HepG2 (cell line): ENCODE measurements around the gene MMUT. TPM values are rescaled to one million over a fixed set of nuclear protein-coding genes. Genes with fewer than 3 reads are reported as not detected.
A peak's percentile ranks its signal among the peaks of the same experiment; 100 is the strongest.

Experiments
- ARNT ChIP-seq: fragments of 450-650 bp; IDR thresholded peaks from 2 replicates; pipeline ENCODE4 v1.6.1; 2017
- ERF ChIP-seq: IDR thresholded peaks from 2 replicates; pipeline ENCODE4 v1.6.1; 2018; ENCODE audit warnings: missing biosample characterization, missing genetic modification reagents
- HNF1A ChIP-seq, 2 experiments: sonication (generic) in 1 of 2; formaldehyde crosslinking in 1 of 2; IDR thresholded peaks; 2 replicates each; pipeline versions ENCODE4 v1.4.0 to v1.6.1; 2016 to 2020; ENCODE audit warnings: borderline replicate concordance in 1 of 2, low read depth in 1 of 2, mild to moderate bottlenecking in 1 of 2, missing genetic modification reagents in 1 of 2
- KIAA2018 ChIP-seq: sonication (generic); formaldehyde crosslinking; IDR thresholded peaks from 2 replicates; pipeline ENCODE4 v1.5.0; 2020; ENCODE audit warnings: mild to moderate bottlenecking, missing genetic modification reagents, borderline replicate concordance
- KMT2A ChIP-seq: sonication (generic); formaldehyde crosslinking; IDR thresholded peaks from 2 replicates; pipeline ENCODE4 v1.4.0; 2020; ENCODE audit warnings: missing genetic modification reagents
- MLLT10 ChIP-seq: sonication (generic); formaldehyde crosslinking; IDR thresholded peaks from 2 replicates; pipeline ENCODE4 v1.4.0; 2020; ENCODE audit warnings: missing genetic modification reagents
- MTF2 ChIP-seq: sonication (generic); formaldehyde crosslinking; IDR thresholded peaks from 2 replicates; pipeline ENCODE4 v1.5.0; 2020; ENCODE audit warnings: missing genetic modification reagents, borderline replicate concordance
- PLSCR1 ChIP-seq: sonication (generic); formaldehyde crosslinking; IDR thresholded peaks from 2 replicates; pipeline ENCODE4 v1.5.0; 2020; ENCODE audit warnings: missing genetic modification reagents, mild to moderate bottlenecking, borderline replicate concordance
- TGIF2 ChIP-seq: IDR thresholded peaks from 2 replicates; pipeline ENCODE4 v1.6.1; 2016; ENCODE audit warnings: control low read depth, missing compliant biosample characterization
- TMF1 ChIP-seq: sonication (generic); formaldehyde crosslinking; IDR thresholded peaks from 2 replicates; pipeline ENCODE4 v1.8.1; 2022; ENCODE audit warnings: low read depth, missing genetic modification reagents
- ZMYM4 ChIP-seq: sonication (generic); formaldehyde crosslinking; IDR thresholded peaks from 2 replicates; pipeline ENCODE4 v1.8.1; 2023; ENCODE audit warnings: mild to moderate bottlenecking, missing genetic modification reagents
- ZNF160 ChIP-seq: sonication (generic); formaldehyde crosslinking; IDR thresholded peaks from 2 replicates; pipeline ENCODE4 v1.8.0; 2022; ENCODE audit warnings: mild to moderate bottlenecking, inconsistent platforms, missing genetic modification reagents
- ZNF383 ChIP-seq: sonication (generic); formaldehyde crosslinking; IDR thresholded peaks from 2 replicates; pipeline ENCODE4 v1.4.0; 2020; ENCODE audit warnings: missing genetic modification reagents, mild to moderate bottlenecking, borderline replicate concordance
- ZNF563 ChIP-seq: sonication (generic); formaldehyde crosslinking; IDR thresholded peaks from 2 replicates; pipeline ENCODE4 v1.8.0; 2022; ENCODE audit warnings: mild to moderate bottlenecking, moderate library complexity, missing genetic modification reagents
- ZNF816 ChIP-seq: sonication (generic); formaldehyde crosslinking; IDR thresholded peaks from 2 replicates; pipeline ENCODE4 v1.8.0; 2022; ENCODE audit warnings: missing genetic modification reagents, mild to moderate bottlenecking, borderline replicate concordance
- polyA plus RNA-seq, 8 experiments: library from polyadenylated mRNA; depleted of rRNA in 3 of 8; stranded (reverse) in 7 of 8; unstranded in 1 of 8; fragments of >200 nt; fragmentation: Illumina TruSeq in 4 of 8; extraction: Trizol in 4 of 8; gene quantifications; 2 replicates each; pipeline versions ENCODE4 v1.2.1 to v1.2.3, GENCODE V29; 2011 to 2016; ENCODE audit warnings: low read depth in 4 of 8, missing spikeins in 1 of 8, mixed read lengths in 1 of 8; ENCODE audit not compliant: insufficient read depth in 1 of 8
- total RNA-seq, 5 experiments: library from RNA; depleted of rRNA; stranded (reverse); fragments of >200 nt; fragmentation: Illumina TruSeq; extraction: Trizol; gene quantifications; 2 replicates each; pipeline ENCODE4 v1.2.3, GENCODE V29; 2016; ENCODE audit warnings: low read depth in 1 of 5

Gene MMUT
- total and polyA plus RNA-seq, 2 of the 13 experiments (the other 11 are each of a cell fraction or from before 2014, with no cell fraction given): 16.1 to 20.5 TPM

GRCh38 chr6:49506569-49507111 is 43.6 kb upstream of the MMUT start (continued):
- peak; percentile 29; the same call in 1 of the 2 replicates for TF ChIP-seq ERF (CRISPR knock-in tag)
- peak; percentile 92 for TF ChIP-seq ZMYM4
- TF ChIP-seq ZNF160 (CRISPR knock-in tag): no peak
- TF ChIP-seq ARNT: no peak
- TF ChIP-seq TMF1 (CRISPR knock-in tag): no peak
- TF ChIP-seq MLLT10 (CRISPR knock-in tag): no peak
- TF ChIP-seq KMT2A (CRISPR knock-in tag): no peak
- TF ChIP-seq ZNF563 (CRISPR knock-in tag): no peak
- TF ChIP-seq ZNF383 (CRISPR knock-in tag): no peak
- TF ChIP-seq HNF1A (IDR thresholded peaks at IDR 0.05; ENCODE audit: low read depth): peak; percentile 96
- TF ChIP-seq HNF1A (CRISPR knock-in tag; IDR thresholded peaks at IDR 0.05; ENCODE audit: borderline replicate concordance): peak; percentile 98
- TF ChIP-seq MTF2: no peak
- no peak for TF ChIP-seq PLSCR1 (CRISPR knock-in tag)
- no peak for TF ChIP-seq ZNF816
- TF ChIP-seq TGIF2: no peak
- TF ChIP-seq KIAA2018 (CRISPR knock-in tag): no peak
